ENCODE measurements around the gene ANAPC1.
"Not testable (repeated sequence)": the region's sequence is repeated elsewhere in the genome, so short reads cannot be mapped to it uniquely, and the experiment has no call there.

ANAPC1 gene

DNA sequence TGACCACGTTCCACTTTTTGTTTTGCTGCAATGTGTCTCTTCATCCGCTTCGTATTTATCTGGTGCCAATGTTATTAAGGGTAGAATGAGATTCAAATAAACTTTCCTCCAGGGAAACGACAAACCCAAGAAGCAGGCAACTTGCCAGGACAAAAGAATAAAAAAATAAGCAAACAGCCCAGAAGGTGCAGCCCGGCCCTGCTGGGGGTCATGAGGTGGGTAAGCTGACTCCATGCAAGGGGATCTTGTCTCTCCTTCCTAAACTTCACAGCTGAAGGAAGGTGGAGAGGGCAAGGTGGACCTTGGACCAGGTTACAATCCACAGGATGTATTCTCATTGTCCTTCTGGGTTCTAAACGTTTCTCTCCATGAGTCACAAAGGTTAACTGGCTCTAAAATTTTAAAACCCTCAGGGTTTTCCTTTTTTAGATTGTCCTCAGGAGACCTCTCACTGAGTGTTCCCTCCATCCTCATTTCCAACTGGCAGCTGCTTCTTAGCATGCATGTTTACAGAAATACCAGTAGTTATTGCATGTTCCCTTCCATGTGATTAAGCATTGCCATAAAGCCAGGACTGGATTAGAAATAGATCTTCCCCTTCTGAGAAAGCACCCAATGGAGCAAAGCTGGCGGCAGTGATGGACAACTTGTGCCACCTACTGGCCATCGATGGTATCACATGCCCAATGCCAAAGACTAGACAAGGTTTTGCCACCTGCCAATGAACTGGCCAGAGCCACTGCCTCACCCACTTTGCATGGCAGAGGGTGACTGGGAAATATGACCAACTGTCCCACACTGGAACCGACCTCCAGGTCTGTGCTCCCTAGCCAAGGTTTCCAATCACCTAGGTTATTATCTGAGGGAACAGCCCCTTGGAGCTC, 147.9 kb downstream of the ANAPC1 start:
- not testable (repeated sequence) for DNase-seq (ENCODE audit: low spot score)

DNA sequence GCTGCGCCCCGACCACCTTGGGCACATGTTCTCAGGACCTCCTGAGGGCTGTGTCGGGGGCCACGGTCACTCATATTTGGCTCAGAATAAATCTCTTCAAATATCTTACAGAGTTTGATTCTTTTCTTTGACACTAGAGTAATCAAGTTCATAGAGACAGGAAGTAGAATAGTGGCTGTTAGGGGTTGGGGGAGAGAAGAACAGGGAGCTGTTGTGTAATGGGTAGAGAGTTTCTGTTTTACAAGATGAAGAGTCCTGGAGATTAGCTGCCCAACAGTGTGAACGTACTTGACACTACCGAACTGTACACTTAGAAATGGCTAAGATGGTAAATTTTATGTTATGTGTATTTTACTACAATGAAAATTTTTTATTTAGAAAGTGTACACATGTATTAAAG, 148.6 kb downstream of the ANAPC1 start:
- DNase-seq (ENCODE audit: low spot score): not testable (repeated sequence)

GRCh38 chr2:111729812-111730458, 154.1 kb downstream of the ANAPC1 start:
- not testable (repeated sequence) for DNase-seq (ENCODE audit: low spot score)

GRCh38 chr2:111727611-111728110, 156.3 kb downstream of the ANAPC1 start:
- not testable (repeated sequence) for DNase-seq (ENCODE audit: low spot score)

DNA sequence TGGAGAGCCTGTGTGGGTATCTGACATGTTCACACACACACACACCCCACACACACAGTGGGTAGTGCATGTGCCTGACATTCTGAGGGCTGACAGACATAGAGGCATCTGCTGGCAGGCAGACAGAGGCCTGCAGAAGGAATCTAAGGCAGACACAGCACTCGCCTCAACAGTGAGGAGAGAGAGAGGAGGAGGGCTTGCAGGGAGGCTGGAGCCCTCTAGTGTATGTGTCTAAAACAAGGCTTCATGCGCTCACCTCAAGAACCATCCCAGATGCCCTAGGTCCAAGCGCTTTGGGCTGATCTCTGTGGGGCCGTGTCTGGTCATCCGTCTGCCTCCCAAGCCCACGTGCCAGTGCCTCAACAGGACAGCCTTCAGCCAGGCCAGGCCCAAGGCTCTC, 158.3 kb downstream of the ANAPC1 start:
- DNase-seq (ENCODE audit: low spot score): not testable (repeated sequence)

DNA sequence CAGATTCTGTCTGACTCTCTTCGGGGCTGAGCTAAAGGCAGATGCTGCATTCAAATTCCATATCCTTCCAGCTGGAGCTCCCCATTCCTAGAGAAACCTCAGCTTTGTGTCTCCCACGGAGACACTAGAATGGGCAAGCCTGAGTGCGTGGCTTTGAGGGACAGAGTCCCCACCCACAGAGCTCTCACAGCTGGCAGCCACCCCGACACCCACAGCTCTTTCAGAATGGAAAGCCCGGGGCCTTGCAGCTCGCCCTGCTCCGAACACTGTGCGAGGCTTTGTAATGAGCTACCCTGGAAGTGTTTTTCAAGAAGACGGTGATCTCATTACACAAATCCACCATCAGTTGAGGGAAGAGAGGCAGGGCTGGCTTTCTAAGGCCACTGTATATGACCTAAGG, 164.4 kb downstream of the ANAPC1 start:
- not testable (repeated sequence) for DNase-seq (ENCODE audit: low spot score)
